ENCODE results near the gene PXMP2.

PXMP2 gene

GRCh38 chr12:132740652-132741051 lies 53.3 kb downstream of the PXMP2 start:
- Histone ChIP-seq H3K9me3 (ENCODE audit: insufficient read depth, low read depth, low read length) (no peaks in the 10 kb centered on the region), H3K4me2 (ENCODE audit: low read depth, low read length, poor library complexity, severe bottlenecking) (no peak overlapping the region), H3K9me2 (replicated peaks; ENCODE audit: low read depth, low read length) (no peaks in the 10 kb centered on the region), H3K79me2 (ENCODE audit: insufficient read depth, low read length) (peaks cover 31% of the 10 kb centered on the region), H3K4me3 (ENCODE audit: low read length, poor library complexity, severe bottlenecking) (no peak overlapping the region), H3K27me3 (ENCODE audit: insufficient read depth, low read length, poor library complexity, severe bottlenecking) (no peaks in the 10 kb centered on the region), H4K20me1 (ENCODE audit: insufficient read depth, low read length, poor library complexity, severe bottlenecking) (peaks cover 3% of the 10 kb centered on the region), H2AFZ (ENCODE audit: low read length) (no peak overlapping the region), H3K9ac (ENCODE audit: low read depth, low read length, poor library complexity, severe bottlenecking) (no peak overlapping the region), H3K36me3 (ENCODE audit: insufficient read depth, low read length) (peaks cover 89% of the 10 kb centered on the region; the same call in 1 of the 2 replicates), H3F3A (ENCODE audit: low read depth) (no peaks in the 10 kb centered on the region), H3K4me1 (ENCODE audit: insufficient read depth, low read length, poor library complexity, severe bottlenecking) (no peaks in the 10 kb centered on the region)
- TF ChIP-seq EZH2phosphoT487 (IDR thresholded peaks at IDR 0.05; ENCODE audit: borderline replicate concordance): no peak

GRCh38 chr12:132741620-132742019 lies 54.2 kb downstream of the PXMP2 start:
- Histone ChIP-seq H4K20me1 (ENCODE audit: insufficient read depth, low read length, poor library complexity, severe bottlenecking) (peaks cover 3% of the 10 kb centered on the region), H3K4me1 (ENCODE audit: insufficient read depth, low read length, poor library complexity, severe bottlenecking) (no peaks in the 10 kb centered on the region)
- TF ChIP-seq CTCF (conservative IDR thresholded peaks at IDR 0.05; ENCODE audit: low read length): no peak
- no peak for TF ChIP-seq EZH2phosphoT487 (IDR thresholded peaks at IDR 0.05; ENCODE audit: borderline replicate concordance)

GRCh38 chr12:132743831-132744230 lies 56.4 kb downstream of the PXMP2 start:
- no peaks in the 10 kb centered on the region for H3K27me3 ChIP-seq (ENCODE audit: insufficient read depth, low read length, poor library complexity, severe bottlenecking)
- H3K79me2 ChIP-seq (ENCODE audit: insufficient read depth, low read length): peaks cover 31% of the 10 kb centered on the region
- TF ChIP-seq CTCF (conservative IDR thresholded peaks at IDR 0.05; ENCODE audit: low read length) (no peak), EZH2phosphoT487 (IDR thresholded peaks at IDR 0.05; ENCODE audit: borderline replicate concordance) (no peak)
- H3F3A ChIP-seq (ENCODE audit: low read depth): no peaks in the 10 kb centered on the region
- no peak overlapping the region for H3K4me2 ChIP-seq (ENCODE audit: low read depth, low read length, poor library complexity, severe bottlenecking)
- no peak overlapping the region for H3K4me3 ChIP-seq (ENCODE audit: low read length, poor library complexity, severe bottlenecking)
- H4K20me1 ChIP-seq (ENCODE audit: insufficient read depth, low read length, poor library complexity, severe bottlenecking): peaks cover 3% of the 10 kb centered on the region
- H3K9me2 ChIP-seq (replicated peaks; ENCODE audit: low read depth, low read length): no peaks in the 10 kb centered on the region
- peaks cover 93% of the 10 kb centered on the region; the same call in 1 of the 2 replicates for H3K36me3 ChIP-seq (ENCODE audit: insufficient read depth, low read length)
- no peak overlapping the region for H3K9ac ChIP-seq (ENCODE audit: low read depth, low read length, poor library complexity, severe bottlenecking)
- H3K9me3 ChIP-seq (ENCODE audit: insufficient read depth, low read depth, low read length): no peaks in the 10 kb centered on the region
- H3K4me1 ChIP-seq (ENCODE audit: insufficient read depth, low read length, poor library complexity, severe bottlenecking): no peaks in the 10 kb centered on the region
- H2AFZ ChIP-seq (ENCODE audit: low read length): no peak overlapping the region

More at GRCh38 chr12:132741620-132742019, 54.2 kb downstream of the PXMP2 start:
- H3K79me2 ChIP-seq (ENCODE audit: insufficient read depth, low read length): peaks cover 31% of the 10 kb centered on the region
- H3K27me3 ChIP-seq (ENCODE audit: insufficient read depth, low read length, poor library complexity, severe bottlenecking): no peaks in the 10 kb centered on the region
- H3K36me3 ChIP-seq (ENCODE audit: insufficient read depth, low read length): peaks cover 90% of the 10 kb centered on the region; the same call in 1 of the 2 replicates
- no peak overlapping the region for H3K4me2 ChIP-seq (ENCODE audit: low read depth, low read length, poor library complexity, severe bottlenecking)
- H3K9me2 ChIP-seq (replicated peaks; ENCODE audit: low read depth, low read length): no peaks in the 10 kb centered on the region
- no peak overlapping the region for H3K9ac ChIP-seq (ENCODE audit: low read depth, low read length, poor library complexity, severe bottlenecking)
- H3F3A ChIP-seq (ENCODE audit: low read depth): no peaks in the 10 kb centered on the region
- no peak overlapping the region for H3K4me3 ChIP-seq (ENCODE audit: low read length, poor library complexity, severe bottlenecking)
- H2AFZ ChIP-seq (ENCODE audit: low read length): no peak overlapping the region
- H3K9me3 ChIP-seq (ENCODE audit: insufficient read depth, low read depth, low read length): no peaks in the 10 kb centered on the region

GRCh38 chr12:132746613-132747012 lies 59.2 kb downstream of the PXMP2 start:
- H3K36me3 ChIP-seq (ENCODE audit: insufficient read depth, low read length): peaks cover 86% of the 10 kb centered on the region; the same call in 1 of the 2 replicates
- no peaks in the 10 kb centered on the region for H3K27me3 ChIP-seq (ENCODE audit: insufficient read depth, low read length, poor library complexity, severe bottlenecking)
- H3K9me3 ChIP-seq (ENCODE audit: insufficient read depth, low read depth, low read length): no peaks in the 10 kb centered on the region
- H3F3A ChIP-seq (ENCODE audit: low read depth): no peaks in the 10 kb centered on the region
- H3K4me2 ChIP-seq (ENCODE audit: low read depth, low read length, poor library complexity, severe bottlenecking): no peak overlapping the region
- H3K4me3 ChIP-seq (ENCODE audit: low read length, poor library complexity, severe bottlenecking): no peak overlapping the region
- H3K4me1 ChIP-seq (ENCODE audit: insufficient read depth, low read length, poor library complexity, severe bottlenecking): no peaks in the 10 kb centered on the region
- H4K20me1 ChIP-seq (ENCODE audit: insufficient read depth, low read length, poor library complexity, severe bottlenecking): peaks cover 7% of the 10 kb centered on the region
- H2AFZ ChIP-seq (ENCODE audit: low read length): no peak overlapping the region
- H3K9me2 ChIP-seq (replicated peaks; ENCODE audit: low read depth, low read length): no peaks in the 10 kb centered on the region
- H3K79me2 ChIP-seq (ENCODE audit: insufficient read depth, low read length): peaks cover 35% of the 10 kb centered on the region
- no peak overlapping the region for H3K9ac ChIP-seq (ENCODE audit: low read depth, low read length, poor library complexity, severe bottlenecking)
- no peak for TF ChIP-seq EZH2phosphoT487 (IDR thresholded peaks at IDR 0.05; ENCODE audit: borderline replicate concordance)
- TF ChIP-seq CTCF (conservative IDR thresholded peaks at IDR 0.05; ENCODE audit: low read length): no peak
